WTC11 (cell line): ENCODE measurements around the gene TFCP2. TPM values are rescaled to one million over a fixed set of nuclear protein-coding genes. Genes with fewer than 3 reads are reported as not detected.

Experiments
- ATAC-seq: fragments of 200-7000 bp; cut with Tn5 transposase; 2 replicates; pipeline ENCODE4 v1.10.0; 2021; ENCODE audit warnings: mild to moderate bottlenecking, moderate library complexity
- CTCF ChIA-PET: fragments of 300-600 bp; sonication (Branson Sonifier 250); formaldehyde crosslinking; loops from one replicate; lab custom pipeline; 2021; ENCODE audit warnings: antibody characterized with exemption; lab: Charles Lee
- POLR2A ChIA-PET: fragments of 350-600 bp; sonication (Branson Sonifier 250); formaldehyde crosslinking; loops from one replicate; lab custom pipeline; 2021; ENCODE audit warnings: antibody characterized with exemption; lab: Charles Lee
- DNase-seq: peaks from one replicate; pipeline ENCODE4 v3.0.0; 2021; ENCODE audit warnings: low spot score
- H3K27ac Mint-ChIP-seq: 2 replicates; pipeline ENCODE4 v1.8.0; 2021; ENCODE audit warnings: mixed read lengths
- H3K27me3 Mint-ChIP-seq: 2 replicates; pipeline ENCODE4 v1.8.0; 2021; ENCODE audit warnings: low read depth, mild to moderate bottlenecking, moderate library complexity, mixed read lengths
- H3K36me3 Mint-ChIP-seq: 2 replicates; pipeline ENCODE4 v1.8.0; 2021; ENCODE audit warnings: mixed read lengths
- H3K4me1 Mint-ChIP-seq: 2 replicates; pipeline ENCODE4 v1.8.0; 2022; ENCODE audit warnings: mixed read lengths
- H3K4me3 Mint-ChIP-seq: 2 replicates; pipeline ENCODE4 v1.8.0; 2021; ENCODE audit warnings: mild to moderate bottlenecking, moderate library complexity, mixed read lengths
- H3K9me3 Mint-ChIP-seq: 2 replicates; pipeline ENCODE4 v1.8.0; 2021; ENCODE audit warnings: mixed read lengths
- CREB1 ChIP-seq: sonication (generic); formaldehyde crosslinking; IDR thresholded peaks from 2 replicates; pipeline ENCODE4 v1.8.0; 2023; ENCODE audit warnings: mild to moderate bottlenecking, missing genetic modification reagents
- ELF4 ChIP-seq: sonication (generic); formaldehyde crosslinking; IDR thresholded peaks from 2 replicates; pipeline ENCODE4 v1.8.1; 2022; ENCODE audit warnings: low read depth, mild to moderate bottlenecking, moderate library complexity, missing genetic modification reagents
- EMX1 ChIP-seq: fragments of 250-450 bp; sonication (Bioruptor Pico); IDR thresholded peaks from 2 replicates; pipeline ENCODE4 v1.8.0; 2021; ENCODE audit warnings: mild to moderate bottlenecking
- IRF2 ChIP-seq: sonication (generic); formaldehyde crosslinking; IDR thresholded peaks from 2 replicates; pipeline ENCODE4 v1.8.0; 2022; ENCODE audit warnings: low read depth, missing genetic modification reagents, borderline replicate concordance
- NFATC4 ChIP-seq: fragments of 250-450 bp; sonication (Bioruptor Pico); IDR thresholded peaks from 2 replicates; pipeline ENCODE4 v1.9.0; 2021; ENCODE audit warnings: mild to moderate bottlenecking
- NR2C2 ChIP-seq: sonication (generic); formaldehyde crosslinking; IDR thresholded peaks from 2 replicates; pipeline ENCODE4 v1.8.0; 2022; ENCODE audit warnings: mild to moderate bottlenecking, missing genetic modification reagents
- PREB ChIP-seq: sonication (generic); formaldehyde crosslinking; IDR thresholded peaks from 2 replicates; pipeline ENCODE4 v1.8.1; 2022; ENCODE audit warnings: mild to moderate bottlenecking, missing genetic modification reagents, moderate library complexity, borderline replicate concordance
- ZNF121 ChIP-seq: sonication (generic); formaldehyde crosslinking; IDR thresholded peaks from 2 replicates; pipeline ENCODE4 v1.8.0; 2023; ENCODE audit warnings: missing genetic modification reagents
- ZNF263 ChIP-seq: sonication (generic); formaldehyde crosslinking; IDR thresholded peaks from 2 replicates; pipeline ENCODE4 v1.8.1; 2022; ENCODE audit warnings: low read depth, mild to moderate bottlenecking, moderate library complexity, missing genetic modification reagents
- ZNF281 ChIP-seq: sonication (generic); formaldehyde crosslinking; IDR thresholded peaks from 2 replicates; pipeline ENCODE4 v1.8.0; 2023; ENCODE audit warnings: mild to moderate bottlenecking, missing genetic modification reagents
- ZNF416 ChIP-seq: fragments of 250-450 bp; sonication (Bioruptor Pico); IDR thresholded peaks from 2 replicates; pipeline ENCODE4 v1.9.0; 2021; ENCODE audit warnings: mild to moderate bottlenecking, inconsistent platforms
- ZNF512 ChIP-seq: sonication (generic); formaldehyde crosslinking; IDR thresholded peaks from 2 replicates; pipeline ENCODE4 v1.8.1; 2022; ENCODE audit warnings: missing genetic modification reagents, borderline replicate concordance
- total RNA-seq: library from RNA; stranded (reverse); gene quantifications from 3 replicates; pipeline ENCODE4 v1.2.3, GENCODE V29; 2021
- TF ChIP-seq, protein P1 (sequence below): sonication (generic); formaldehyde crosslinking; IDR thresholded peaks from 2 replicates; pipeline ENCODE4 v1.8.1; 2023; ENCODE audit warnings: mild to moderate bottlenecking, missing genetic modification reagents, moderate library complexity

Gene TFCP2
- total RNA-seq, 1 experiment from 2014 or later = 35.4 TPM

- Mint-ChIP-seq H3K27ac (0 out of 2 replicates have a peak overlapping the region, but pooled peaks have one; percentile 38), H3K9me3 (no peaks in the 10 kb centered on the region), H3K27me3 (no peaks in the 10 kb centered on the region), H3K36me3 (peaks cover 59% of the 10 kb centered on the region), H3K4me3 (no peak overlapping the region), H3K4me1 (no peaks in the 10 kb centered on the region)
- ATAC-seq (no peak), DNase-seq (no peak)
- CTCF ChIA-PET = no interaction called here
- POLR2A ChIA-PET = no interaction called here
- TF ChIP-seq EMX1 (CRISPR knock-in tag) = no peak
- TF ChIP-seq ZNF416 (CRISPR knock-in tag) = no peak
- TF ChIP-seq ZNF263 (CRISPR knock-in tag) = no peak
These were observed 113.8 kb downstream of the TFCP2 start for GRCh38 chr12:51059086-51059485.

DNA sequence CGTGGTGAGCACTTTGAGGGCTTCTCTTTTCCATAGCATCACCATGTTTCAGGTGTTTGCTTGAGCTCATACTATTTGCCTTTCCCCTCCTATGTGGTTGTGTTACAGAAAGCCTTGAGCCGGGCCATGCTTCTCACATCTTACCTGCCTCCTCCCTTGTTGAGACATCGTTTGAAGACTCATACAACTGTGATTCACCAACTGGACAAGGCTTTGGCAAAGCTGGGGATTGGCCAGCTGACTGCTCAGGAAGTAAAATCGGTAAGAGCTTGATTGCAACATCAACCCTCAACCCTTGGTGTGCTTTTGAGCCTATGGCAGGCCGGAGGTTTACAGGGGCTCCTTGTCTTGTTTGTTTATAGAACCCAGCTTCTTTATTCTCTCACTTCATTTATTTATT lies 116.7 kb downstream of the TFCP2 start:
- no peak for ATAC-seq
- Mint-ChIP-seq H3K9me3 (no peaks in the 10 kb centered on the region), H3K4me1 (no peaks in the 10 kb centered on the region), H3K36me3 (peaks cover 54% of the 10 kb centered on the region), H3K4me3 (no peak overlapping the region), H3K27ac (no peak overlapping the region), H3K27me3 (no peaks in the 10 kb centered on the region)
- TF ChIP-seq ZNF512 (CRISPR knock-in tag) (no peak), ELF4 (CRISPR knock-in tag) (no peak)
- ChIA-PET POLR2A (no interaction called here), CTCF (no interaction called here)
- DNase-seq = no peak

DNA sequence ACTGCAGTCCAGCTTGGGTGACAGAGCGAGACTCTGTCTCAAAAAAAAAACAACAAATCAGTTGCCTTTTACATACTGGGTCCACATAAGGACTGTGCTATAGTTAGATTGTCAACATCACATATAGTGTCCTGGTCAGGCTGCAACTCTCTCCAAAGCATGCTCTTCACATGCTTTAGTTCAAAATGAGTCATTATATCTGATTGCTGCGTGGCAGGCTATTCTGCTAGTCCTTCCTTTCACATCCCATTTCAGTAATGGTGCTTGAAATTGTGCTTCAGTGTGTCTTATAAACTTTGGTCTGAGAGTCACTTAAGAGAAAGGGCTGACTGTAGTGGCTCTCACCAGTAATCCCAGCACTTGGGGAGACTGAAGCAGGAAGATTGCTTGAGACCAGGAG lies 117.9 kb downstream of the TFCP2 start:
- ATAC-seq = no peak
- no peaks in the 10 kb centered on the region for H3K27me3 Mint-ChIP-seq
- H3K36me3 Mint-ChIP-seq = peaks cover 49% of the 10 kb centered on the region
- CTCF ChIA-PET = no interaction called here
- H3K9me3 Mint-ChIP-seq = no peaks in the 10 kb centered on the region
- H3K4me3 Mint-ChIP-seq = no peak overlapping the region
- H3K4me1 Mint-ChIP-seq = no peaks in the 10 kb centered on the region
- no peak overlapping the region for H3K27ac Mint-ChIP-seq
- TF ChIP-seq ELF4 (CRISPR knock-in tag) = no peak
- TF ChIP-seq ZNF263 (CRISPR knock-in tag) = no peak
- TF ChIP-seq, protein P1, sequence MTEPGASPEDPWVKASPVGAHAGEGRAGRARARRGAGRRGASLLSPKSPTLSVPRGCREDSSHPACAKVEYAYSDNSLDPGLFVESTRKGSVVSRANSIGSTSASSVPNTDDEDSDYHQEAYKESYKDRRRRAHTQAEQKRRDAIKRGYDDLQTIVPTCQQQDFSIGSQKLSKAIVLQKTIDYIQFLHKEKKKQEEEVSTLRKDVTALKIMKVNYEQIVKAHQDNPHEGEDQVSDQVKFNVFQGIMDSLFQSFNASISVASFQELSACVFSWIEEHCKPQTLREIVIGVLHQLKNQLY = no peak
- no peak for TF ChIP-seq EMX1 (CRISPR knock-in tag)
- TF ChIP-seq PREB (CRISPR knock-in tag) = no peak
- TF ChIP-seq ZNF512 (CRISPR knock-in tag) = no peak
- TF ChIP-seq CREB1 (CRISPR knock-in tag) = no peak
- TF ChIP-seq NFATC4 (CRISPR knock-in tag) = no peak
- TF ChIP-seq IRF2 = no peak
- TF ChIP-seq NR2C2 (CRISPR knock-in tag) = no peak
- TF ChIP-seq ZNF121 = no peak
- no peak for TF ChIP-seq ZNF281 (CRISPR knock-in tag)
- TF ChIP-seq, all 79 proteins: peak for 0
- POLR2A ChIA-PET = no interaction called here
- no peak for DNase-seq
